ENCODE results near the gene C12orf56. TPM values are rescaled to one million over a fixed set of nuclear protein-coding genes. Genes with fewer than 3 reads are reported as not detected.
A peak's percentile ranks its signal among the peaks of the same experiment; 100 is the strongest.

C12orf56 gene
- polyA plus RNA-seq, 1 donor from 2014 or later, result not detected

DNA sequence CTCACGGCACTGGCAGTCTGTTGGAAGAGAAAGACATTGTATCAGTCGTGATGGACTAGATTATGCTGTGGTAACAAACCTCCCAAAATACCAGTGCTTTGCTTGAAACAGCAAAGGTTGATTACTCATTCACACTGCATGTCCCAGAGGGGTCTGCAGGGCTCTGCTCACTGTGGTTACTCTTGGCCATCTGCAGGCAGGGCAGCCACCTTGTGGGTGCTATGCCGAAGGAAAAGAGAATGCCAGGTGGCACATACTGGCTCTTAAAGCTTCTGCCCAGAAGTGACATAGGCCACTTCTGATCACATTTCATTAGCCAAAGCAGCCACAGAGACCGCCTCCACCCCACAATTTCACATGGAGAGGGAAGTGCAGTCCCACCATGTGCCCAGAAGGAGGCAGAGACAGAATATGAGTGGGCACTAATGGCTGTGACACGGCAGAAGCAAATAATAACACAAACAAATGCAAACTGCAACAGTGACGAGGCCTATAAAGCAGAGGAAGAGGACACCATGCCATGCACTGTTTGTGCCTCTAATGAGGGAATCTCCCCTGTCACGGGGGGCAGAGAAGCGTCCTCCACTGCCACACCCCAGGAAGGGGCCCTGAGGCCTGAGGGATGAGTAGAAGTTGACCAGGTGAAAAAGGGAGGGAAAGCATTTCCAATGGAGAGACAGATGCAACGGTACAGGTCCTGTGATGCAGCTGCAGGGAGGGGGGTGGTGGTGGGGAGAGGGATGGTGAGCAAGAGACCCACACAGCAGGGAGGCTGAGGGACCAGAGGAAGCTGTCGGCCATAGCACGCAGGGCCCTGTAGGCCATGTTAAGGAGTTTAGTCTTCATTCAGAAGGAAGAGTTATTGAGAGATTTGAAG is 116.8 kb downstream of the C12orf56 start:
- Histone ChIP-seq H3K9ac (ENCODE audit: low read length) (no peak overlapping the region), H3F3A (ENCODE audit: insufficient read depth, low read length, poor library complexity, severe bottlenecking) (no peaks in the 10 kb centered on the region), H3K79me2 (replicated peaks; ENCODE audit: insufficient read depth, low read length) (no peaks in the 10 kb centered on the region), H3K9me3 (ENCODE audit: low read length) (no peaks in the 10 kb centered on the region), H3K4me3 (ENCODE audit: low read length) (no peak overlapping the region), H3K36me3 (ENCODE audit: insufficient read depth, low read length) (no peaks in the 10 kb centered on the region), H4K20me1 (ENCODE audit: insufficient read depth) (no peaks in the 10 kb centered on the region), H3K27ac (ENCODE audit: low read length) (no peak overlapping the region), H3K9me2 (ENCODE audit: insufficient read depth, low read length) (no peaks in the 10 kb centered on the region), H2AFZ (ENCODE audit: low read depth, low read length) (no peak overlapping the region), H3K4me2 (ENCODE audit: low read length) (no peak overlapping the region), H3K27me3 (ENCODE audit: insufficient read depth, low read depth, low read length) (no peaks in the 10 kb centered on the region)
- TF ChIP-seq EZH2 (IDR thresholded peaks at IDR 0.05; ENCODE audit: borderline replicate concordance, insufficient read depth, low read length, poor library complexity, severe bottlenecking) (no peak), SMC3 (conservative IDR thresholded peaks at IDR 0.05; ENCODE audit: poor library complexity) (no peak), EP300 (conservative IDR thresholded peaks at IDR 0.05; ENCODE audit: poor library complexity, severe bottlenecking) (no peak), RAD21 (conservative IDR thresholded peaks at IDR 0.05) (no peak), MXI1 (conservative IDR thresholded peaks at IDR 0.05; ENCODE audit: poor library complexity, severe bottlenecking) (no peak)
- TF ChIP-seq, protein P1, sequence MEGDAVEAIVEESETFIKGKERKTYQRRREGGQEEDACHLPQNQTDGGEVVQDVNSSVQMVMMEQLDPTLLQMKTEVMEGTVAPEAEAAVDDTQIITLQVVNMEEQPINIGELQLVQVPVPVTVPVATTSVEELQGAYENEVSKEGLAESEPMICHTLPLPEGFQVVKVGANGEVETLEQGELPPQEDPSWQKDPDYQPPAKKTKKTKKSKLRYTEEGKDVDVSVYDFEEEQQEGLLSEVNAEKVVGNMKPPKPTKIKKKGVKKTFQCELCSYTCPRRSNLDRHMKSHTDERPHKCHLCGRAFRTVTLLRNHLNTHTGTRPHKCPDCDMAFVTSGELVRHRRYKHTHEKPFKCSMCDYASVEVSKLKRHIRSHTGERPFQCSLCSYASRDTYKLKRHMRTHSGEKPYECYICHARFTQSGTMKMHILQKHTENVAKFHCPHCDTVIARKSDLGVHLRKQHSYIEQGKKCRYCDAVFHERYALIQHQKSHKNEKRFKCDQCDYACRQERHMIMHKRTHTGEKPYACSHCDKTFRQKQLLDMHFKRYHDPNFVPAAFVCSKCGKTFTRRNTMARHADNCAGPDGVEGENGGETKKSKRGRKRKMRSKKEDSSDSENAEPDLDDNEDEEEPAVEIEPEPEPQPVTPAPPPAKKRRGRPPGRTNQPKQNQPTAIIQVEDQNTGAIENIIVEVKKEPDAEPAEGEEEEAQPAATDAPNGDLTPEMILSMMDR (IDR thresholded peaks at IDR 0.05; ENCODE audit: poor library complexity, severe bottlenecking), result no peak
- TF ChIP-seq, protein P2, sequence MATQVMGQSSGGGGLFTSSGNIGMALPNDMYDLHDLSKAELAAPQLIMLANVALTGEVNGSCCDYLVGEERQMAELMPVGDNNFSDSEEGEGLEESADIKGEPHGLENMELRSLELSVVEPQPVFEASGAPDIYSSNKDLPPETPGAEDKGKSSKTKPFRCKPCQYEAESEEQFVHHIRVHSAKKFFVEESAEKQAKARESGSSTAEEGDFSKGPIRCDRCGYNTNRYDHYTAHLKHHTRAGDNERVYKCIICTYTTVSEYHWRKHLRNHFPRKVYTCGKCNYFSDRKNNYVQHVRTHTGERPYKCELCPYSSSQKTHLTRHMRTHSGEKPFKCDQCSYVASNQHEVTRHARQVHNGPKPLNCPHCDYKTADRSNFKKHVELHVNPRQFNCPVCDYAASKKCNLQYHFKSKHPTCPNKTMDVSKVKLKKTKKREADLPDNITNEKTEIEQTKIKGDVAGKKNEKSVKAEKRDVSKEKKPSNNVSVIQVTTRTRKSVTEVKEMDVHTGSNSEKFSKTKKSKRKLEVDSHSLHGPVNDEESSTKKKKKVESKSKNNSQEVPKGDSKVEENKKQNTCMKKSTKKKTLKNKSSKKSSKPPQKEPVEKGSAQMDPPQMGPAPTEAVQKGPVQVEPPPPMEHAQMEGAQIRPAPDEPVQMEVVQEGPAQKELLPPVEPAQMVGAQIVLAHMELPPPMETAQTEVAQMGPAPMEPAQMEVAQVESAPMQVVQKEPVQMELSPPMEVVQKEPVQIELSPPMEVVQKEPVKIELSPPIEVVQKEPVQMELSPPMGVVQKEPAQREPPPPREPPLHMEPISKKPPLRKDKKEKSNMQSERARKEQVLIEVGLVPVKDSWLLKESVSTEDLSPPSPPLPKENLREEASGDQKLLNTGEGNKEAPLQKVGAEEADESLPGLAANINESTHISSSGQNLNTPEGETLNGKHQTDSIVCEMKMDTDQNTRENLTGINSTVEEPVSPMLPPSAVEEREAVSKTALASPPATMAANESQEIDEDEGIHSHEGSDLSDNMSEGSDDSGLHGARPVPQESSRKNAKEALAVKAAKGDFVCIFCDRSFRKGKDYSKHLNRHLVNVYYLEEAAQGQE (IDR thresholded peaks at IDR 0.05; ENCODE audit: borderline replicate concordance), result no peak

DNA sequence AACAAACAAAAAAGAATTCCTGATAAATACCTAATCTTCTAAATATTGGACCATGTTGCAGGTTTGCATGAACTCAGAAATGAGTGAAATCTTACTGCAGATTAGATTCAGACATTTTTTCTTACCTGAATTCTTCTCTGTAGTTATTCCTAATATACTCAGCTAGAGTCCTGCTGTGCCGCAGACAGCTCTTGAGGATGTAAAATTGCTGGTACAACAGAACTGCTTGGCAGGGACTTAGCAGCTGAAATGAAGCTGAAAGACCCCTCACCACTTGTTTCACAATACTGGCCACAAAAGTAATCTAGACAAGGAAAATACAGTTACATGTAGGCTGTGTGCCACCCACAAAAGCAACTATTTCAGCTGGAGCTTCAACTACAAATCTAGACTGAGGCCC is 120.1 kb downstream of the C12orf56 start:
- Histone ChIP-seq H3K9me3 (ENCODE audit: low read length) (no peaks in the 10 kb centered on the region), H3K4me3 (ENCODE audit: low read length) (no peak overlapping the region), H3K36me3 (ENCODE audit: insufficient read depth, low read length) (no peaks in the 10 kb centered on the region), H3F3A (ENCODE audit: insufficient read depth, low read length, poor library complexity, severe bottlenecking) (no peaks in the 10 kb centered on the region), H4K20me1 (ENCODE audit: insufficient read depth) (no peaks in the 10 kb centered on the region), H3K4me2 (ENCODE audit: low read length) (no peak overlapping the region), H3K79me2 (replicated peaks; ENCODE audit: insufficient read depth, low read length) (no peaks in the 10 kb centered on the region), H2AFZ (ENCODE audit: low read depth, low read length) (no peak overlapping the region), H3K9ac (ENCODE audit: low read length) (no peak overlapping the region), H3K27me3 (ENCODE audit: insufficient read depth, low read depth, low read length) (no peaks in the 10 kb centered on the region), H3K27ac (ENCODE audit: low read length) (peak overlapping the region; percentile 33), H3K9me2 (ENCODE audit: insufficient read depth, low read length) (no peaks in the 10 kb centered on the region)
- TF ChIP-seq RAD21 (conservative IDR thresholded peaks at IDR 0.05), result peak; percentile 12
- TF ChIP-seq, protein P1 (IDR thresholded peaks at IDR 0.05; ENCODE audit: poor library complexity, severe bottlenecking), result no peak
- no peak for TF ChIP-seq TAF1 (IDR thresholded peaks at IDR 0.05; ENCODE audit: low read depth)
- TF ChIP-seq POLR2AphosphoS5 (IDR thresholded peaks at IDR 0.05), result peak; percentile 80
- no peak for TF ChIP-seq MXI1 (conservative IDR thresholded peaks at IDR 0.05; ENCODE audit: poor library complexity, severe bottlenecking)
- no peak for TF ChIP-seq SMC3 (conservative IDR thresholded peaks at IDR 0.05; ENCODE audit: poor library complexity)
- no peak for TF ChIP-seq EZH2 (IDR thresholded peaks at IDR 0.05; ENCODE audit: borderline replicate concordance, insufficient read depth, low read length, poor library complexity, severe bottlenecking)
- TF ChIP-seq EP300 (conservative IDR thresholded peaks at IDR 0.05; ENCODE audit: poor library complexity, severe bottlenecking), result peak; percentile 40
- TF ChIP-seq, protein P2 (IDR thresholded peaks at IDR 0.05; ENCODE audit: borderline replicate concordance), result peak; percentile 55

Measured in neural cell (in vitro differentiated cells).